Fibroblast of the aortic adventitia (primary cell): ENCODE measurements around the gene ARHGAP31. TPM values are rescaled to one million over a fixed set of nuclear protein-coding genes. Genes with fewer than 3 reads are reported as not detected.

Experiments
- DNase-seq: peaks from one replicate; pipeline ENCODE4 v3.0.0-alpha.2; 2010; ENCODE audit warnings: low read depth
- H3K4me3 ChIP-seq: 2 replicates; pipeline ENCODE4 v1.5.1; 2011; ENCODE audit warnings: low read depth, mild to moderate bottlenecking, control low read depth, low read length, moderate library complexity
- total RNA-seq: library from RNA; depleted of rRNA; stranded (reverse); fragments of >200 nt; gene quantifications from 2 replicates; pipeline ENCODE4 v1.2.3, GENCODE V29; 2012; ENCODE audit warnings: low replicate concordance
- TF ChIP-seq, protein P1 (sequence below): IDR thresholded peaks from 2 replicates; pipeline ENCODE4 v1.5.1; 2011; ENCODE audit warnings: mild to moderate bottlenecking, low read length, control low read depth, inconsistent platforms; ENCODE audit not compliant: insufficient read depth

Gene ARHGAP31
- total RNA-seq, 1 donor = 11.4 TPM

DNA sequence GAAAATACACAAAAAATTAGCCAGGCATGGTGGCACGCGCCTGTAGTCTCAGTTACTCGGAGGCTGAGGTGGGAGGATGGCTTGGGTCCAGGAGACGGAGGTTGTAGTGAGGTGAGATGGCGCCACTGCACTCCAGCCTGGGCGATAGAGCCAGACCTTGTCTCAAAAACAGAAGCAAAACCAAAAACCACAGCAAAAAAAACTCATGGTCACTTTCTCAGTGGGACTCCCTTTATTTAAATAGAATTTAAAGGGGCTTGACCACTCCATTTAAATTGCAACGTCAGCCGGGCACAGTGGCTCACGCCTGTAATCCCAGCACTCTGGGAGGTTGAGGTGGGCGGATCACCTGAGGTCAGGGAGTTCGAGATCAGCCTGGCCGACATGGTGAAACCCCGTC is 32.8 kb downstream of the ARHGAP31 start:
- TF ChIP-seq, protein P1, sequence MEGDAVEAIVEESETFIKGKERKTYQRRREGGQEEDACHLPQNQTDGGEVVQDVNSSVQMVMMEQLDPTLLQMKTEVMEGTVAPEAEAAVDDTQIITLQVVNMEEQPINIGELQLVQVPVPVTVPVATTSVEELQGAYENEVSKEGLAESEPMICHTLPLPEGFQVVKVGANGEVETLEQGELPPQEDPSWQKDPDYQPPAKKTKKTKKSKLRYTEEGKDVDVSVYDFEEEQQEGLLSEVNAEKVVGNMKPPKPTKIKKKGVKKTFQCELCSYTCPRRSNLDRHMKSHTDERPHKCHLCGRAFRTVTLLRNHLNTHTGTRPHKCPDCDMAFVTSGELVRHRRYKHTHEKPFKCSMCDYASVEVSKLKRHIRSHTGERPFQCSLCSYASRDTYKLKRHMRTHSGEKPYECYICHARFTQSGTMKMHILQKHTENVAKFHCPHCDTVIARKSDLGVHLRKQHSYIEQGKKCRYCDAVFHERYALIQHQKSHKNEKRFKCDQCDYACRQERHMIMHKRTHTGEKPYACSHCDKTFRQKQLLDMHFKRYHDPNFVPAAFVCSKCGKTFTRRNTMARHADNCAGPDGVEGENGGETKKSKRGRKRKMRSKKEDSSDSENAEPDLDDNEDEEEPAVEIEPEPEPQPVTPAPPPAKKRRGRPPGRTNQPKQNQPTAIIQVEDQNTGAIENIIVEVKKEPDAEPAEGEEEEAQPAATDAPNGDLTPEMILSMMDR = no peak
- no peak overlapping the region for H3K4me3 ChIP-seq
- no peak for DNase-seq

DNA sequence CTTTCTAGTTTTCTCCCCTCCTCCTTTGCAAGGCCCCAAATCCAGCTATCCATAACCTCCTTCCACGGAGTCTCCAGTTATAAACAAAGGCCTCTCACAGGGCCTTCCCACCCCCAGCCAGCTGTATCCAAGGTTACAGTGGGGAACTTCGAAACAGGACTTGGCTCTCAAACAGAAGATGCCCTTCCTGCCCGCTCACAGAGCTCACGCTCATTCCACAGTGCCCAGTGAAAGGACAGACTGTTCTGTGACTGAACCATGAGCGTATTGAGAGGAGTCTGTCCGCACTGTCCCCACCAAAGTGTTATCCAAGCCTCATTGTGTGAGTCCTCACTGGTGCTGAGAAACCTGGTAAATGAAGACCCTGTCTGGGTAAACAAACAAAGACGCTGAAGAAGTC is 35.4 kb downstream of the ARHGAP31 start:
- TF ChIP-seq, protein P1 = no peak
- no peak overlapping the region for H3K4me3 ChIP-seq
- DNase-seq = no peak

DNA sequence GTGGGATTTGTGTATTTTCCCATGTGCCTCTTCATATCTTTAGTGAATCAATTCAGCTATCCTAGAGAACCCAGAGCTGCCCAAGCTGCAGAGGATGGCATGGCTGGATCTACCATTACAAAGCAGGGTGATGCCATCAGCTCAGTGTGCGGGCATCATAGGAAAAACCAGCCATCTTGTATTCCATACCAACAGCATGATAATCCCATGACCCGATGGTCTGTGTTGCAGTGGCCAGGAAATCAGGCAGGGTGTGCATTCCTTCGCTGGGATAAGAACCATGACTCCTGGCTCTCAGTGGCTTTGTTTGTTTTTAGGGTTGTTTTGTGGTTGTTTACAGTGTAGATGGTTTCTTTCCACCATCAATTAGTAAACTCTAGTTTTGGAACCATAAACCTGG is 36.0 kb downstream of the ARHGAP31 start:
- TF ChIP-seq, protein P1 = no peak
- no peak for DNase-seq
- no peak overlapping the region for H3K4me3 ChIP-seq

DNA sequence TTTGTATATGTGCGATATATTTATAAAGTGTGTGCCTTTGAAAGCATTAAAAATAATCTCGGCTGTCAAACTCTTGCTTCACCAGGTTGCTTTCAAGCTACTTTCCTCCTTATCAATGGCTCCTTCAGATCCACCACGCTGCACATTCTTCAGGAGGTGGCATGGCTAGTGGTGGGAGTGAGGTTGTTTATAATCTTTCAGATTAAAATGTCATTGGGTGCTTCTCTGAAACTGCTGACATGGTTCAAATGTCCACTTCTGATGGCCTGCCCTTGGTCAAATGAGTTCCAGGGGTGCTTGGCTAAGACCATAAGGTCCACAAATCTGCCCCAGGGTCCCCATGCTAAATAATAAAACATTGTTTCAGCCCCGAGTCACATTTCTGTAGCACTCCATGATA is 36.7 kb downstream of the ARHGAP31 start:
- no peak overlapping the region for H3K4me3 ChIP-seq
- DNase-seq = no peak
- TF ChIP-seq, protein P1 = no peak

DNA sequence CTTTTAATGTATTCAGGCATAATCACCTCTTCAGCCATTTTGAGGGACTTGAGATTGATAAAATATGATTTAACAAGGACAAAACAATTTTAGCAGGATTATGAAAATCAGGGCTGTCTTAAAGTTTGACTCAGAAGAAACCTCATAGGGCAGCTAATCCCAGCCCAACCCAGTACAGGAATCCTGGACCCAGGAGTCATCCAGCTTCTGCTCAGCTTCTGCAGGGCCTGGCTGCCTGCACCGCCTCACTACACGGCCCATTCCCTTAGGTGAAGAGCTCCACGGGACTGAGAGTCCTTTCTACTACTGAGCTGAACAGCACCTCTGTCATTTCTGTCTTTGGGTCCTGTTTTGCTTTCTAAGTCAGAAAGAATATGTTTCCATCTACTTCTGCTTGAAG is 37.5 kb downstream of the ARHGAP31 start:
- H3K4me3 ChIP-seq = no peak overlapping the region
- DNase-seq = peak; percentile 58
- TF ChIP-seq, protein P1 = no peak

DNA sequence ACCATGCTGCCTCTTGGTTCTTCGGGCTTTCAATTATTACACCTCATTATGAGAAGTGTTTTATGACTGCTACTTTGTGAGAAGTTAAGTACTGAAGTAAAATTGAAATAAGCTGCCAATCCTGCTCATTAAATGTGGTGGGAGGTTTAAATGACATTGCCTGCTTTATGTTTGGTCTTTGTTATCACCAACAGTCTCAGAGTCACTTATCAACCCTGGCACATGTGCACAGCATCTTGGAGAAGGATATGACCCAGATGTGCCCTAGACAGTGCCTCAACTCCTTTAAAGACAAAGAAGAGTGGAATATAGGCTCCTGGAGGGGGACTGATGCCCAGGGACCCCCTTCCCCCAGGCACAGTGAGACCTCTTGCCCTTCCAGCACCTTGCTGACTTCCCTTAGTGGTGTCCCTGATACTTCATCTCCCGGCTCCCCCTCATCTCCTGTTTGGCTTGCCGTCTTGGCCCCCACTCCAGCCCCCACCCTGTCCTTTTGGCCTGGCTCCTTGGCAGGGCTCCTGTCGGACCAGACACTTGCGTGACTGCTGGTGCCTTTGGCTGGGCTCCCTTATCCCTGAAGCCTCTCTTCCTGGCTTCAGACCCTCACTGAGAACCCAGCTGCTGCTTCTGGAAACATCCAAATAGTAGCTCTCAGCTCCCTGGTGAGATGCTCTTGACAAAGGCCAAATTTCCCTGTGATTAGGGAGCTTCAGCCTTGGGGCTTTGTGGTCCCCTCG is 39.8 kb downstream of the ARHGAP31 start:
- no peak overlapping the region for H3K4me3 ChIP-seq

More for the DNA sequence above, 39.8 kb downstream of the ARHGAP31 start:
- DNase-seq = no peak
- TF ChIP-seq, protein P1 = no peak
